Suppressor macrophage treated with lipopolysaccharide for 4 hours (primary cell): Measurements from ENCODE around the gene FAT1.
A peak's percentile ranks its signal among the peaks of the same experiment; 100 is the strongest.
"Not testable (repeated sequence)": the region's sequence is repeated elsewhere in the genome, so short reads cannot be mapped to it uniquely, and the experiment has no call there.

Experiments
- DNase-seq: peaks from one replicate; pipeline ENCODE4 v3.0.0-alpha.2; 2020

Gene FAT1

GRCh38 chr4:186723292-186724057 lies at the start of gene FAT1:
TSS of gene FAT1 (minus strand) at chr4:186723856. CDS start at chr4:186709827, 14,029 bp downstream.
- peak; percentile 9 for DNase-seq

- no peak for DNase-seq
Measured at GRCh38 chr4:186772936-186773487, 49.4 kb upstream of the FAT1 start.

- DNase-seq: no peak
Measured at GRCh38 chr4:186771624-186772023, 48.0 kb upstream of the FAT1 start.

- DNase-seq: no peak
Measured at GRCh38 chr4:186770481-186771175, 47.0 kb upstream of the FAT1 start.

GRCh38 chr4:186767794-186768193 lies 44.1 kb upstream of the FAT1 start:
- DNase-seq: no peak

GRCh38 chr4:186765673-186766546 lies 42.3 kb upstream of the FAT1 start:
- DNase-seq: no peak

GRCh38 chr4:186765138-186765537 lies 41.5 kb upstream of the FAT1 start:
- DNase-seq: no peak

- DNase-seq: no peak
Measured at GRCh38 chr4:186764457-186764856, 40.8 kb upstream of the FAT1 start.

GRCh38 chr4:186762865-186763264 lies 39.2 kb upstream of the FAT1 start:
- no peak for DNase-seq

GRCh38 chr4:186762361-186762760 lies 38.7 kb upstream of the FAT1 start:
- DNase-seq: no peak

- DNase-seq: not testable (repeated sequence)
Measured at GRCh38 chr4:186761956-186762355, 38.3 kb upstream of the FAT1 start.

GRCh38 chr4:186761393-186761792 lies 37.7 kb upstream of the FAT1 start:
- no peak for DNase-seq

- DNase-seq: no peak
Measured at GRCh38 chr4:186760576-186760975, 36.9 kb upstream of the FAT1 start.

GRCh38 chr4:186759990-186760389 lies 36.3 kb upstream of the FAT1 start:
- DNase-seq: no peak

GRCh38 chr4:186758929-186759682 lies 35.5 kb upstream of the FAT1 start:
- DNase-seq: no peak

- DNase-seq: no peak
Measured at GRCh38 chr4:186757696-186758355, 34.2 kb upstream of the FAT1 start.

GRCh38 chr4:186756550-186756949 lies 32.9 kb upstream of the FAT1 start:
- DNase-seq: not testable (repeated sequence)

- no peak for DNase-seq
Measured at GRCh38 chr4:186755550-186756519, 32.2 kb upstream of the FAT1 start.

- no peak for DNase-seq
Measured at GRCh38 chr4:186754976-186755375, 31.3 kb upstream of the FAT1 start.

GRCh38 chr4:186752325-186752724 lies 28.7 kb upstream of the FAT1 start:
- DNase-seq: no peak
